ENCODE data around the gene ZNF511. TPM values are rescaled to one million over a fixed set of nuclear protein-coding genes. Genes with fewer than 3 reads are reported as not detected.

Gene ZNF511
- total and polyA plus RNA-seq, 9 of the 15 experiments (the other 6 are each of a cell fraction or from before 2014, with no cell fraction given) = 0.61 to 69.3 (median 40.1) TPM

- no peak for ATAC-seq
- Histone ChIP-seq H3K4me3 (no peak overlapping the region), H3K9me1 (ENCODE audit: control insufficient read depth, insufficient read depth, low read length) (peaks cover 2% of the 10 kb centered on the region), H3K36me3 (ENCODE audit: control insufficient read depth, insufficient read depth, low read length) (no peaks in the 10 kb centered on the region), H2AFZ (ENCODE audit: low read depth, low read length) (no peak overlapping the region), H3K27me3 (ENCODE audit: control insufficient read depth in 2 of 2, insufficient read depth in 2 of 2, low read length in 2 of 2) (no peaks in the 10 kb centered on the region), H4K20me1 (replicated peaks; ENCODE audit: control insufficient read depth, insufficient read depth, low read length) (no peaks in the 10 kb centered on the region), H3K27ac (ENCODE audit: extremely low read depth, low read depth, low read length) (no peak overlapping the region), H3K4me2 (ENCODE audit: insufficient read depth, low read length) (no peak overlapping the region), H3K9me3 (replicated peaks; ENCODE audit: control insufficient read depth, insufficient read depth, low read depth, low read length) (no peaks in the 10 kb centered on the region), H3K4me1 (replicated peaks in 1 of 2; ENCODE audit: control insufficient read depth in 2 of 2, insufficient read depth in 2 of 2, low read length in 2 of 2) (peaks cover 31 to 92% of the 10 kb centered on the region in 2 experiments), H3K79me2 (ENCODE audit: control insufficient read depth, insufficient read depth, low read length) (no peaks in the 10 kb centered on the region), H3K9ac (ENCODE audit: insufficient read depth in 1 of 2, low read depth in 2 of 2, low read length in 2 of 2) (no peak overlapping the region)
- in situ Hi-C loops (cut with MboI) = no loop called here
- whole genome bisulfite sequencing (ENCODE audit: insufficient coverage, low coverage, missing lambda C conversion rate) = 93% methylated on average over 13 of the region's 28 CpGs
- no peak for DNase-seq (ENCODE audit: extremely low read depth in 1 of 4, low spot score in 3 of 4)
- ChIA-PET POLR2A (interaction anchor here (0.6 kb wide), 1 partner anchor 868 kb away, joined by 3 read pairs; no protein-coding TSS in a partner anchor), CTCF (ENCODE audit: low intra/inter-chr PET ratio) (no interaction called here)
- no peak for TF ChIP-seq SRF (CRISPR knock-in tag; IDR thresholded peaks at IDR 0.05)
- no peak for TF ChIP-seq PTTG1 (tag; IDR thresholded peaks at IDR 0.05; ENCODE audit: low read depth)
- TF ChIP-seq MAFK (IDR thresholded peaks at IDR 0.05; ENCODE audit: low read length) = no peak
- TF ChIP-seq RNF2 (IDR thresholded peaks at IDR 0.05) = no peak
- TF ChIP-seq ARID3B (CRISPR knock-in tag; IDR thresholded peaks at IDR 0.05; ENCODE audit: borderline replicate concordance) = no peak
- TF ChIP-seq RAD21 (CRISPR knock-in tag; conservative IDR thresholded peaks at IDR 0.05 in 1 of 2, IDR thresholded peaks at IDR 0.05 in 1 of 2) = no peak
- TF ChIP-seq BCL6 (CRISPR knock-in tag; IDR thresholded peaks at IDR 0.05) = no peak
- TF ChIP-seq TAL1 (IDR thresholded peaks at IDR 0.05) = no peak
- TF ChIP-seq KAT8 (IDR thresholded peaks at IDR 0.05; ENCODE audit: low read depth) = no peak
- no peak for TF ChIP-seq KAT7 (CRISPR knock-in tag; IDR thresholded peaks at IDR 0.05; ENCODE audit: borderline replicate concordance)
- no peak for FAIRE-seq
- no TSS peak for BruUV-seq (replicated peaks)
- intact Hi-C loops (cut with micrococcal nuclease) = no loop called here
These were observed 35.1 kb upstream of the ZNF511 start for GRCh38 chr10:133273534-133274143.

All from K562 (cell line).